Lung microvascular endothelial cell (primary cell): ENCODE measurements around the gene SLC22A6. TPM values are rescaled to one million over a fixed set of nuclear protein-coding genes. Genes with fewer than 3 reads are reported as not detected.

Experiments
- DNase-seq, 2 donors: peaks; one replicate each; pipeline versions ENCODE4 v3.0.0 to v3.0.0-alpha.2; 2010; ENCODE audit warnings: low read depth in 2 of 2
- total RNA-seq: library from RNA; depleted of rRNA; stranded (reverse); fragments of >200 nt; gene quantifications from 2 replicates; pipeline ENCODE4 v1.2.1, GENCODE V29; 2014

SLC22A6 gene, protein sequence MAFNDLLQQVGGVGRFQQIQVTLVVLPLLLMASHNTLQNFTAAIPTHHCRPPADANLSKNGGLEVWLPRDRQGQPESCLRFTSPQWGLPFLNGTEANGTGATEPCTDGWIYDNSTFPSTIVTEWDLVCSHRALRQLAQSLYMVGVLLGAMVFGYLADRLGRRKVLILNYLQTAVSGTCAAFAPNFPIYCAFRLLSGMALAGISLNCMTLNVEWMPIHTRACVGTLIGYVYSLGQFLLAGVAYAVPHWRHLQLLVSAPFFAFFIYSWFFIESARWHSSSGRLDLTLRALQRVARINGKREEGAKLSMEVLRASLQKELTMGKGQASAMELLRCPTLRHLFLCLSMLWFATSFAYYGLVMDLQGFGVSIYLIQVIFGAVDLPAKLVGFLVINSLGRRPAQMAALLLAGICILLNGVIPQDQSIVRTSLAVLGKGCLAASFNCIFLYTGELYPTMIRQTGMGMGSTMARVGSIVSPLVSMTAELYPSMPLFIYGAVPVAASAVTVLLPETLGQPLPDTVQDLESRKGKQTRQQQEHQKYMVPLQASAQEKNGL
- not detected in 2 replicates for total RNA-seq

DNA sequence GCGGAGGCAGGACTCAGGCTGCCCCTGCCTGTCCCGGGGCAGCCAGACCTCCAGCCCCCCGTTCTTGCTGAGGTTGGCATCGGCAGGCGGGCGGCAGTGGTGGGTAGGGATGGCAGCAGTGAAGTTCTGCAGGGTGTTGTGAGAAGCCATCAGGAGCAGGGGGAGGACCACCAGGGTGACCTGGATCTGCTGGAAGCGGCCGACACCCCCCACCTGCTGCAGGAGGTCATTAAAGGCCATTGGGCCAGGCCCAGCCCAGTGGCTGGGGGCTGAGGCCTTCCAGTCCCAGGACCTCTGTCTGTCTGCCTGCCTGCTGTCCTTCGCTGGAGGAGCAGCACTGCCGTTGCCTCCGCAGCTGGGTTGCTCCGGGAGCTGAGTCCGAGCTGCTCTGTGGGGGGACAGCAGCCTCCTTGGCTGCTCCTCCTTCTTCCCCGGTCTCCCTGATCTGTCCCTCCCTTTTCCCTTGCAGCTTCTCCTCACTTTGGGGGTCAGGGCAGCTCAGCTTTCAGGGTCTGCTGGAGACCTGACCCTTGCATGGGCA lies at the start of gene SLC22A6:
TSS of gene SLC22A6 (minus strand) at position 517 of the 541 bp plus-strand sequence. CDS start at position 240, 277 bp downstream.
- no peak for DNase-seq

DNA sequence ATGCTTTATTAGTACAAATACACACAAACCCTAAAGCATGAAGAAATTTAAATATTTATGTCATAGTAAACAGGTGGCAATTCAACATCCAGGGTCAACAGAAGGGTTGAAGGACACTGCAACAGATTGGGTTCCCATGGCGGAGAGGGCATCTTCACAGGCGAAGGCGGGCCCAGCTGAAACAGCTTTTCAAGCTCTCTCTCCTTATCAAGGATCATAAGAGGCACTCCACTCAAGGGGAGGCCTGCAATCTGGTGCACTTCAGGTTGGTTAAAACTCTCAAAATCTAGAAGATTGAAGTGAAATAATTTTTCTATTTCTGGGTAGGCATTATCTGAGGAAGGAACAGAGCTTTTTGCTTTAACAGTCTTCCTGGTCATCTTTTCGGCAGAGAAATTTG lies 47.7 kb upstream of the SLC22A6 start:
- DNase-seq: no peak

DNA sequence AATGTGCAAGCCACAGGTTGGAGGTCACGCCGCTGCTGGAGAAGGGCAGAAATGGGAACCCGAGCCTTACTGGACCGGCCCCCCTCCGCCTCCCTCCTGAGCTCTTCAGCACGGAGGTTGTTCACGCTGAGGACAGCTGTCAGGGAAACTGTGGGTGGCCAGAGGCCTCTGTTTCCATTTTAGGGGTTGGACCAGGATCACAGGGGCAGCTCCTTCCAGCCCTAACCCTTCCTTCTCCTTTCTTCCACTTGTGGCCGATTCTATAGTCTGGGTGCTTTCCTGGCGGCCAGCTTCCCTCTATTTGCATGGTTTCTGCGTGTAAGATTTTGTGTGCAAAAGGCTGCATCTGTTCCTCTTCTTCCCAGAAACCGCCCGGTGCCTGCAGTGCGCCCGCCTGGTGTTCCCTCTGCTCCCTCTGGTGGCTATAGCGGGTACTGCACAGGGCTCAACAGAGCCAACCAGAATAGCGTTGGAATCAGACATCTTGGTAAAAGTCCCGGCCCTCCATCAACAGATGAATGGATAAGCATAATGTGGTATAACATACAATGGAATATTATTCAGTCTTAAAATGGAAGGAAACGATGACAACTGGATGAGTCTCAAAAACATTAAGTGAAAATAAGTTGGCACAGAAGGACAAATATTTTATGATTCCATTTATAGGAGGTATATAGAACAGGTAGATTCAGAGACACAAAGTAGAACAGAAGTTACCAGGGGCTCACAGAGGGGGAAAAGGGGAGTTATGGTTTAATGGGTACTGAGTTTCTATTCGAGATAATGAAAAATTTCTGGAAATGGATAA lies 39.3 kb upstream of the SLC22A6 start:
- peak; percentile 68 to 76 for DNase-seq

DNA sequence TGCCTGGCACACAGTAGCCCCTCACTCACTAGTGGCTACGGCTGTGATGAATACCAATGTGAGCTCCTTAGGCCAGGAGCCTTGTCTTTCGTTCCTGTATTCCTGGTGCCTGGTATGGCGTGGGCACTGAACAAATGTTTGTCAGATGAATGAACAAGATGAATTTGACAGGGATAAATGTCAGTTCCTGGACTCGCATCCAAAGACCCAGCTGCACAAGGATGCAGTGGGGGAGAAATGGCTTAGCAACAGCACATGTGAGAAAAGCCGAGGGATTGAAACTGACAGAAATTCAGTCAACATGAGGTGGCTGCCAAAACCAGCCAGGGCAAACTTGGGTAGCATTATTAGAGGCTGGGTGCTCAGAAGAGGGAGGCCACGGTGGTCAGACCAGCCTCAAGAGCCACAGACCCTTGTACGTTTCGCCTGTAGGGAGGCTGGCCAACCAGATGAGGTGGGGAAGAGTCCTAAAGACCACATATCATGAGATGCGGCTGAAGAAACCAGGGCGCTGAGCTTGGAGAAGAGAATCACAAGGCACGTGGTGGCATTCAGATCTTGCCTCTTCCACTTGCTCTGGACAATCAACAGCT lies 38.6 kb upstream of the SLC22A6 start:
- no peak for DNase-seq

DNA sequence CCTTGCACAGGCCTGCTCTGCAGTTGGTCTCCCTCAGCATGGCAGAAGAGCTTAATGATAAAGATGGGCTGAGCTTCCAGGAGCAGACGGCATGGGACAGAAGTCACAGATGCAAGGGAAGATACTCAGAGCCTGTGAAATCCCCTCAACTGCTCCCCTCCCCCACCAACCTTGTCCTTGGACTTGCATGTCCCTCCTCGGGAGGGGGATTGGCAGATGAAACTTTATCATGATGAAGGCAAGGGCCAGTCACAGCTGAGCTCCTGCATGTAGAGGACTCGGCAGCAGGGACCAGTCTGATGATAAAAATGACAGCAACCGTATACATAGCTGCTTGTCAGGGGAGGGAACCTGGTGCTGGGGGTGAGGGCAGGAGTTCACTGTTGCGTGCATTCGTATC lies 37.7 kb upstream of the SLC22A6 start:
- DNase-seq: no peak

DNA sequence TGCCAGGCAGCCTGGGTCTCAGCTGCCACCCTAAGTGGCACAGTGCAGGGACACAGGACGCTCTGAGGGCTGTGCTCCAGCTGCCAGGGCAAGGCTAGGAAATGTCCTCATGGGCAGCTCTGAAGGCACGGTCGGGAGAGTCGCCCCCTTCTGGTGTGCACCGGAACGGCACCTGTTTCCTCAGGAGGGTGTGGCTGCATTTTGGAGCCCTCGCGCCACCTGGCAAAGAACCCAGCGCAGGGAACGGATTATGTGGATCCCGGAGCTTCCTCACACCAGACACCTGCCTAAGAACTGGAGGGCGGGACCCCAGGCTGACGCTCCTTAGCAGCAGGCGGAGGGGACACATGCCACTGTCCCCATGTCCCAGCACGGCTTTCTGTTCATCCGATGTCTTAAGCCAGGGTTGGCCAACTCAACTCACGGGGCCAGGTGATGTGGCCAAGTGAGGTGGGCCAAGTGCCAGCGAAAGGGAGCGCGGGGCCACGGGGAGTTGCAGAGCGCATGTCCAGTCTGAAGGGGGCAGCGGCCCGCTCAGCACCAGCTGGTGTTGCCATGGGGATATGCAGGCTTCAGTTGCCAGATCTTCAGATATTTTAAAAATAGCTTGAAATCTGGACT lies 36.0 kb upstream of the SLC22A6 start:
- peak in 1 of 2 donors; percentile 15 for DNase-seq

DNA sequence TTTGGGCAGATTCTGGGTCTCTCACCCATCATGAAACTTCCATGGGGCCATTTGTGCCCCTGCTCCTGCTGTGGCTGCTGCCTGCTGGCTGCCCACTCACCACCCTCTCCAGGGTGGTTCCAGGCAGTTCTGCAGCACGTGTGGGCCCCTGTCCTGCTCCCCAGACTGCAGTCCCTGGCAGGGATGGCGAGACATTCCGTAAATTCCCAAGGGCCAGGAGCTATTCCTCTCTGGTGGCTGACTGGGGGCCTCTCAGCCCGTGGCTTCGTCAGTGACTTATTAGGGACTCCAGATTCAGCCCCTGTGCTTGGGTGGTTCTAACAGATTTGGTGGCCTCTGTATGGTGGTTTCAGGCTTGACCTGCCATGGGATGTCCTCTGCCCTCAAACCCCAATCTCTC lies 34.7 kb upstream of the SLC22A6 start:
- DNase-seq: no peak

DNA sequence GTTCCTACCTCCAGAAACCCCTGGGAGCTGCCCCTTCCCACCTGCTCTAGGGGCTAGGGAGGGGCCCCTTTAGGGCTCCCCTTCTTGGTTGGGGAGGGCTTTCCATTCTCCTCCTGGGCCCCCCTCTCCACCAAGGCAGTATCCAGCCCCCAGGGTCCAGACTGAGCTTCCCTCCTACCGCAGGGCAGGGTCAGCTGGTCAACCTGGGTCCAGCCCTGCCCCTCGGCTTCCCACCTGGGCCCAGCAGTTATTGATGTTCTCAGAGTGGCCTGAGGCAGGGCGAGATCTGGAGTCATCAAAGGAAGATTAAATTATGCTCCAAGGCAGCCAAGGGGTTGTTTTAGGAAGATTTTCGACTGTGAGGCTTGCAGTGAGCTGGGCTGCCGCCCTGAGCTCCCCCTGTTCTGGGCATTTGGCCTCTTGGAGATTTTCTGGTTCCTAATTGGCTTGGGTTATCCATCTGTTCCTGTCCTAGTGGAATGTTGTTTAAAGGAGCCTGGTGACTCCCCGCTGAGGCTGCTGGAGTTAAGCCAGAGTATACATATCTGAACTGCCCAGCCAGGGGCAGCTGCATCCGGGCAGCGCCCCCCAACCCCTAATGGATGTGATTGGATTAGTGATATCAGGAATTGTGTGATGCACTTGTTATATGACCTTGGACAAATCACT lies 32.7 kb upstream of the SLC22A6 start:
- peak; percentile 64 to 69 for DNase-seq

DNA sequence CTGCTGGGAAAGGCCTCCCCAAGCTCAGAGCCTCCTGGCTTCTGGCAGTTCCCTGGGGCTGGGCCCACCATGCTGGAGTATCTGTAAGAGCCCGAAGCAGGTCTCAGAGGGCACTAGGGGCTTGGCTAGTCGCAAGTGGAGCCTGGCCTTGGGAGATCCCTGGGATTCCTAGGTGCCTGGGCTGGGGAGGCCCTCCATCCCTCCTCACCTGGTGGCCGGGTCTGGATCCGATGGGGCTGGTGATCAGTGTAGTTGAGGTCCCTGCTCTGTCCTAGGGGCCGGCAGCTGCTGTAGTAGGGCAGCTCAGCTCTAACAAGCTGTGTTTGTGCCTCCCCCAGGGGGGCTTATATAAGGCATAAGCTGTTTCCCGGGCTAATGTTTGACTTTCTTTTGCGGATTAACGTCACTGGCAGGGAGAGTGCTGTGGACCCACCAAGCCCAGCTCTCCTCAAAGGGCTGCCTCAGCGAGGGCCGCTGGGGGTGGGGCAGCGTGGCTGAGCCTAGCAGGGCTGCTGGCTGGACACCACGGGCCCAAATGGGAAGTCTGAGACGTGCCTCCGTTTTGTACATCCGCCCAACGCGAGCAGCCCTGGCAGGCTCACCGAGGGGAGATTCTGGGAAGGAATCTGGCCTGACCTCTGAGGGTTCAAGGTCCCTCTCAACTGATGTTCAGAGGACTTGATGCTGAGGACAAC lies 30.9 kb upstream of the SLC22A6 start, which contains the start of gene SLC22A8:
TSS of gene SLC22A8 (minus strand) at position 321 of the 695 bp plus-strand sequence. CDS start 883 bp downstream, outside the sequence.
- no peak for DNase-seq

DNA sequence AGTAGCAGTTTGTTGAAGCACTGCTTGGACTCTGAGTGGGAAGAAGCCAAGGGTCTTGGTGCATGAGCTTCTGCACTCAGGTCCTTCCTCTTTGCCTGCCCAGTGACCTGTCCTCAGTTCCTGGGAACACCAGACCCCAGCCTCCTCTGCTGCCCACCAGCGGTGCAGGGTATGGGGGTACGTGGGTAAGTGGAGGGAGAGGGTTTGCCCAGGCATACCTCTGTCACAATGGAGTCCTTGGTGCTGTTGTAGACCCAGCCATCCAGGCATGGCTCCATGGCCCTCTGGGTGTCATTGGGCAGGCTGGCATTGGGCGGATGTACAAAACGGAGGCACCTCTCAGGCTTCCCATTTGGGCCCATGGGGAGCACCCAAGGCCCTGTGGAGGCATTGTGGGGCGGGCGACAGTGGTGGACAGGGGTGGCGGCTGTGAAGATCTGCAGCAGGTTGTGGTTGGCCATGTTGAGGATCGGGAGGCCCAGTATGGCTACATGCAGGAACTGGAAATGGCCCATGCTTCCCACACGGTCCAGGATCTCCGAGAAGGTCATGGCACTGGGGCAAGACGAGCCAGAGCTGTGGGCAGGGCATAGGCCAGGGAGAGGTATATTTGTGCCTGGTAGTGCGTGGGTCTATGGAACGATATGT lies 29.8 kb upstream of the SLC22A6 start:
- no peak for DNase-seq

DNA sequence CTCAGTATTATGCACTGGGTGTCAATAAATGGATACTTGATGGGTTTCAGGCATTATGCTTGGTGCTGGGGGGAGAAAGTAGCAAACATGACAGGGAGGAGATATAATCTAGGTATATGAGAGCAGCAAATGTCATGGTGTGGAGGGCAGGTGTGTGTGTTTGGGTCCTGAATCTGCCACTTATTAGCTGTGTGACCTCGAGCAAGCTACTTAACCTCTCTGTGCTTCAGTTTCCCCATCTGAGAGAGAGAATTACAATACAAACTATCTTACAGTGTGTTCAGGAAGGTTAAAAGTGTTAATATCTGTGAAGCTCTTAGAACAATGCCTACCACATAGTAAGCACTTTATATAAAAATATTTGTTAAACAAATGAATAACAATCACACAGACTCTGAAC lies 28.1 kb upstream of the SLC22A6 start:
- DNase-seq: no peak

DNA sequence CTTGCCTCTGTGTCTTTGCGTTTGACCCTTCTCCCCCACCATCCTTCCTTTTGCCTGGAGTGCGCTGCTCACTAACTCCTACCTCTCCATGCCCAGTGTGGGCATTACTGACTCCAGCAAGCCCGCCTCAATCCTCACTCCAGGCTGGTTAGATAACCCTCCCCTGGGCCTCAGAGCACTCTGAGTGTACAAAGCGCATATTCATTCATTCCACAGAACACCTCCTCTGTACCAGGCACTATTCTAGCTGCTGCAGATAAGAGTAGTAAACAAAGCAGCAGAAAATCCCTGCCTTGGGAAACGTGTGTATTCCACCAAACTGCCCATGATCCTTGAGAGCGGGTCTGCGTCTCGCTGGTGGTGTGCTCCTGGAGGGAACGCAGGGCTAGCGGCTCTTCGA lies 27.7 kb upstream of the SLC22A6 start:
- no peak for DNase-seq

DNA sequence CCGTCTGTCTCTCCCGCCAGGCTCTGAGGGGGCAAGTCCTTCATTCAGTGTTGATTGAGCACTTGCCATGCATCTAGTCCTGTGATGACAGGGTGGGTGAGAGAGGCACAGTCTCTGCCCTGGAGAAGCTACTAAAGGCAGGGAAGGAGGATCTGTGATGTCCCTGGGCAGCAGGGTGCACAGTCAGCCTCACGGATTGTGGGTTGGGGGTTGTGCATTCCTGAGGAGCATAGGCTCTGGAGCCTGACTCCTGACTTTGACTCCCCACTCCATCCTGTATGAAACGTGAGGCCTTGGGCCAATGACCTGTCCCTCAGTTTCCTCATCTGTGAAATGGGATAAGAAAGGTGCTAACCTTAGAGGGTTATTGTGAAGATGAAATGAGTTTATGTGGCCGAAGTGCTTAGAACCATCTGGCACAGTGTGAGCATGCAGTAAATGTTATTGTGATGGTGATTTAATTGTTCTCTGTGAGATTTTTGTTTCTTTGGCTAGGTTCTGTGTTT lies 26.2 kb upstream of the SLC22A6 start:
- DNase-seq: no peak

DNA sequence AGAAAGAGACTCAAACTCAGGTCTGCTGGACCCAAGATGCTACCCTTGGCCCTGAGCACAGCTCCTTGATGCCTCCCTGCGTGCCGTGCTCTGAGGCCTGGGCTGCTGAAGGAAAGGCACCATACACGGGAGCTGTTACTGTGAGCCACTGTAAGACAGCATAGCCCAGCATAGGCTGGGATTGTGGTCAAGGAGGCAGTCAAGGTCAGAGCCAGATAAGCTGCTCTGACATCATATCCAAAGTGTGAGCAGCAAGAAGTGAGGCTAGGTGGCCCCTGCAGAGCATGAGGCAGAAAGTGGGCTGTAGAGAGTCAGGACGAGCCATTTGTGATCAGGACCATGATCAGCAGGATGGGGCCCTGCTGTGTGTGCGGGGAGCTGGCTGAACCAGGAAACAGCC lies 23.2 kb upstream of the SLC22A6 start:
- no peak for DNase-seq

DNA sequence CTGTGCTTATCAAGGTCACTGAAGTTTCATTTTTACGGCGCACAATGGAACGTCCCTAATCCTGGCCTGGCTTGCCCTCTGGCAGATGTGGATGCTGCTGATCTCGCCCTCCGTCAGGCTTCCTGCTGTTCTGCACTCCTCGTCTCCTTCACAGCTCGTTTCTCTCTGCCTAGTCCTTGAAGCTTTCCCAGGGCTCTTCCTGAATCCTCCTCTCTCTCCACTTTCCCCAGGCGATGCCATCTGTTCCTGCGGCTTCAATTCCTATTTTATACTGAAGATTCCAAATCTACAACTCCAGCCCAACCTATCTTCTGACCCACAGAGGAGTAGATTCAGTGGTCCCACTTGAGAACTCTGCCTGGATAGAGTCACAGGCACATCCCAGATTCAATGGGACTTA lies 16.7 kb upstream of the SLC22A6 start:
- DNase-seq: no peak

DNA sequence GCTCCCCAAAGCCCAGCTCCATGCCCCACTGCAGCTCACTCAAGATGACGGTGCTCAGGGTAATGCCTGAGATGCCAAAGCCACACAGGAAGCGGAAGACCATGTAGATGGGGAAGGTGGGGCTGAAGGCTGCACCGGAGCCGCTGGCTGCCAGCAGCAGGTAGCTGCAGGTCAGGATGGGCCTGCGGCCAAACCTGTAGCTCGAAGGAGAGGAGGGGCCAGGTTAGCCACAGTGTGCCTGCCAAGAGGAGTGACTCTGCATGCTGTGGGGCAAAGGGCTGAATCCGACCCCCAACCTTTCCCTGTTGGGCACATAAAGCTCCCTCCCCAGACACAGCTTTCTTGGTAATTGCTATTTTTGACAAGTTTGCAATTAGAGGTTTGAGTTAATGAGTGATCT lies 14.9 kb upstream of the SLC22A6 start:
- no peak for DNase-seq

DNA sequence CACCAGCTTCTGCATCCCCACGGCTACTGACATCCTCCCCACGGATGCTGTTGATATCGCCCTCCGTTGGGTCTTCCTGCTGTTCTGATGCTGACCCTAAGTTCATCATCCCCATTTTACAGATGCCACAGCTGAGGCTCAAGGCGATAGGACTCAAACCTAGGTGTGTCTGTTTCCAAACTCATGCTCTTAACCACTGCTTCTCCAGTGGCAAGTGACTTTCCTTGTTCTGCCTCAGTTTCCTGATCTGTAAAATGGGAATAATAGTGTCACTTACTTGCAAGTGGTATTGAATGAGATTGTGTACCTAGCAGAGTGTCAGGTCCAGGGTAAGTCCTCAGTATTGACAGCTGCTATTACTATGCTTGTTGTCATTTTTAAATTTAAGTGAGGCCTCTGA lies 14.4 kb upstream of the SLC22A6 start:
- no peak for DNase-seq

DNA sequence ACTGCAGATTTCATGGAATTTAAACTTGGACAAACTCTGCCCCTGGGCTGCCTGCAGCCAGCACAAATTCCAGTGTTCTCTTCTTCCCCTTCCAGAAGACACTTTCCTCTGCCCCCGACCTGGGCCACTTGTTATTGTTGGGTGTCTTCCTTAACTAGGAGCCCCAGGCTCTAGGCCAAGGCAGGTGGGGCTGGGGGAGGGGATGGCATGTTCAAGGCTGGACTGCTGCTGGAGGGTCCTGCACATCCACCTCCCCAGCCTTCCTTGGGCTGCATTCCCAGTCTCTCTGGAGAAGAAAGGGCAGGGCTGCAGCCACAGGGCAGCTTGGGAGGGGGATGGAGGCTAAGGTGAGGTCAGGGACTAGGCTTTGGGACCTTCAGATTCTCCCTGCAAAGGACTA lies 11.5 kb upstream of the SLC22A6 start:
- DNase-seq: no peak

DNA sequence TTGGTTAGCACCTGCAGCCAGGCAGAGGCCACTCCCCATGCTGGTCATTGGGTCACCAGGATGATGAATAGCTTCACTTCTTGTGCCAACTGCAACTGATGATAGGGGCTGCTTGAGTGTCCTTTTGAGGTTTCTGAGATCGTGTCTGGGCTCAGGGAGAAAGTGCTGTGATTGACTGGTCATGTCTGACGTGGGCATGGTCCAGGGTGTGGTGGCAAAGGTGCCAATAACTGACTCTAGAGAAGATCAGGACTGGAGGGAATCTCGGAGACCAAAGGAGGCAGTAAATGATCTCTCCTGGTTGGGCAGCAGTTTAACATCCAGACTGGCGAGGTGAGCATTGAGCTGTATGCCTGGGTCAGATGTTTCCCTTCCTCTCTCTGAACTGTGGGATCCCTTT lies 10.0 kb upstream of the SLC22A6 start:
- no peak for DNase-seq
